CD4-positive, alpha-beta T cell treated with Interleukin-2 at 100 ng/mL for 4 hours (primary cell): ENCODE results near the gene ITGA11.

Experiments used
- DNase-seq: peaks from one replicate; pipeline ENCODE4 v3.0.0-alpha.2; 2020; ENCODE audit warnings: low spot score

The ITGA11 gene

DNA sequence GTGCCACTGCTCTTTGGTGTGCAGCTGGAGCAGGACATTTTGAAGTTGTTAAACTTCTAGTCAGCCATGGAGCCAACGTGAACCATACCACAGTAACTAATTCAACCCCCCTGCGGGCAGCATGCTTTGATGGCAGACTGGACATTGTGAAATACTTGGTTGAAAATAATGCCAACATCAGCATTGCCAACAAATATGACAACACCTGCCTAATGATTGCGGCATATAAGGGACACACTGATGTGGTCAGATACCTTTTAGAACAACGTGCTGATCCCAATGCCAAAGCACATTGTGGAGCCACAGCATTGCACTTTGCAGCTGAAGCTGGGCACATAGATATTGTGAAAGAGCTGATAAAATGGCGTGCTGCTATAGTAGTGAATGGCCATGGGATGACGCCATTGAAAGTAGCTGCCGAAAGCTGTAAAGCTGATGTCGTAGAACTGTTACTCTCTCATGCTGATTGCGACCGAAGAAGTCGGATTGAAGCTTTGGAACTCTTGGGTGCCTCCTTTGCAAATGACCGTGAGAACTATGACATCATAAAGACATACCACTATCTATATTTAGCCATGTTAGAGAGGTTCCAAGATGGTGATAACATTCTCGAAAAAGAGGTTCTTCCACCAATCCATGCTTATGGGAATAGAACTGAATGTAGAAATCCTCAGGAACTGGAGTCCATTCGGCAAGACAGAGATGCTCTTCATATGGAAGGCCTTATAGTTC lies 142.2 kb downstream of the ITGA11 start:
- no peak for DNase-seq

DNA sequence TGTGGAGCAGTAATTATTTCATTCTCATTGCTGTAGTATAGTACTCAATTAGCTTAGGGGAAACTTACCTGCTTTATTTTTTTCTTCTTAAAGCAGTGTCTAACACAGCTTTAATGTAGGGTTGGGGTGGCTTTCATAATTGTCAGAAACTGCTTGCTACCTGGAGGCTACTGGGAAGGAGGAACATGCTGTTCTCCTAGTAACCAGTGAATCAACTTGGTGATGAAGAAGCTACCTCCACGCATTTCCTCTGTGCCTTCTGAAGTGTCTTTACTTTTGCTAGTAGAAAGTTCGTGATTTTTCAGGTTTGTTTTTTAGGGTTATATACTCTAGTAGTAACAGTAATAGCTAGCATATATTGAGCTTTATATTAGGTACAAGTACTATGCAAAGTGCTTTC lies 142.9 kb downstream of the ITGA11 start:
- no peak for DNase-seq

DNA sequence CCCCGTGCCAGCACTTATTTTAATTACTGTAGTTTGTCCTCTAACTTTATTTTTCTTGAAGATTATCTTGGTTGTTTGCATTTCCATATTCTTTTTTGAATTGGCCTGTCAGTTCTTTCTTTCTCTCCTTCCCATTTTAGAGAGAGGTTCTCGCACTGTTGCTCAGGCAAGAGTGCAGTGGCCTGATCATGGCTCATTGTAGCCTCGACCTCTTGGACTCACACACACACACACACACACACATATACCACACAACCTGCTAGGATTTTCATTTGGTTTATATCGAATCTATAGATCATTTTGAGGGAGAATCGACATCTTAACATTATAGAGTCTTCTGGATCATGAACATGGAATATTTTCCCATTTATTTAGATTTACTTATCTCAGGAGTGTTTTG lies 145.7 kb downstream of the ITGA11 start:
- DNase-seq: no peak

DNA sequence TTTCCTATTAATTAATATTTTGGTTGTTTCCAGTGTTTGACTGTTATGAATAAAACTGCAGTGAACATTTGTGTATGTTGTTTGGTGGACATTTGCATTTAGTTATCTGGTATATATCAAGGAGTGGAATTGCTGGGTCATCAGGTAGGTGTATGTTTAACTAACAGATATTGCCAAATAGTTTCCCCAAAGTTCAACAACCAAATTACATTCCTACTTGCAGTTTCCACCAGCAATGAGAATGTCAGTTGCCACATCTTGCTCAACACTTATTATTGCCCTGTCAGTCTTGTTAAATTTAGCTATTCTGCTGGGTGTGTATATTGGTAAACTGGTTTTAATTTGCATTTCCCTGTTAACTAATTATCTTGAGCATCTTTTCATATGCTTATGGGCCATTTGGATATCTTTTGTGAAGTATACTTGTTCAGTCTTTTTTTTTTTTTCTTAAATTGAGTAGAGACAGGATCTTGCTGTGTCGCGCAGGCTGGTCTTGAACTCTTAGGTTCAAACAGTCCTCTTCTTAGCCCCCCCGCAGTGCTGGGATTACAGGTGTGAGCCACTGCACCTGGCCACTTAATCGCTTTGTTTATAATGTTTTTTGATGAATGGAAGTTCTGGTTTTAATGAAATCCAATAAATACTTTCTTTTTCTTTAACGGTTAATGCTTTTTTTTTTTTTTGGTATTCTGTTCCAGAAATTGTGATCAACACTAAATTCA lies 146.5 kb downstream of the ITGA11 start:
- DNase-seq: no peak

DNA sequence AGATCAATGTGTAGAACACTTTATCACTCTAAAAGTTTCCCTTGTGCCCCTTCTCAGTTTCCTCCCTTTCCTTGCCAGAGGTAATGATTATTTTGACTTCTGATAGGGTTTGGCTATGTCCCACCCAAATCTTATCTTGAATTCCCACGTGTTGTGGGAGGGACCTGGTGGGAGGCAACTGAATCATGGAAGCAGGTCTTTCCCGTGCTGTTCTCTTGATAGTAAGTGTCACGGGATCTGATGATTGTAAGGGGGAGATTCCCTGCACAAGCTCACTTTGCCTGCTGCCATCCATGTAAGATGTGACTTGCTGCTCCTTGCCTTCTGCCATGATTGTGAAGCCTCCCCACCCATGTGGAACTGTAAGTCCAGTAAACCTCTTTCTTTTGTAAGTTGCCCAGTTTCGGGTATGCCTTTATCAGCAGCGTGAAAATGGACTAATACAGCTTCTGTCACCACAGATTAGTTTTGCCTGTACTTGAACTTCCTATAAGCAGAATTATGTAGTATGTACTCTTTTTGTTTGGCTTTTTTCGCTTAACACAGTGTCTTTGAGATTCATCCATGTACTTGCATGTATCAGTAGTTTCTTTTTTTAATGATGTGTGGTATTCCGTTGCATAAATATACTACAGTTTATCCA lies 147.2 kb downstream of the ITGA11 start:
- DNase-seq: no peak

DNA sequence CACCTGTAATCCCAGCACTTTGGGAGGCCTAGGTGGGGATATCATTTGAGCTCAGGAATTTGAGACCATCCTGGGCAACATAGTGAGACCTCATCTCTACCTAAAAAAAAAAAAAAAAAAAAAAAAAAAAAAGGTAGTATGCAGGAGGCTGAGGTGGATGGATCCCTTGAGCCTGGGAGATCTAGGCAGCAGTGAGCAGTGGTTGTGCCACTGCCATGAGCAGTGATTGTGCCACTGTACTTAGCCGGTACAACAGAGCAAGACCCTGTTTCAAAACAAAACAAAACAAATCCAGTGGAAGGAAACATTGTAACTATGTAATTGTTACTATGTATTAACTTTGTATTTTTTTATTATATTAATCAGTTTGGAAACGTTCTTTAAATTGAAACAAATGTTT lies 148.6 kb downstream of the ITGA11 start:
- DNase-seq: no peak

DNA sequence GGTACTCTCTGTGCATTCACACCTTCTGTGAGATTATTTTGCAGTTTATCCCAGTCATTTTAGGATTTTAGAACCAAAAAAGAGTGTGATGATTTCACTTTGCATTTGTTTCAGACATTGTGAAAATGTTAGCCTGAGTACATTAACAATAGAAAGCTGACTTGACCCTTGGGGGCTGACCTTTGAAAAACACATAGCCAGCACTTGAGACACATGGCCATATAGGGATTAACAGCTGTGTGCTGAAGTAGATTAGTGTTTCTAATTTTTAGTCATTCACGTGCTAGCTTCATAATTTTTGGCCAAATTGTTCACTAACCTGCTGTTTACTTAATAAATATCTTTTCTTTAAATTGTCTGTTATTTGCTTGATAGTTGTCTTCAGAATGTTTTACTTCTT lies 151.0 kb downstream of the ITGA11 start:
- DNase-seq: no peak

DNA sequence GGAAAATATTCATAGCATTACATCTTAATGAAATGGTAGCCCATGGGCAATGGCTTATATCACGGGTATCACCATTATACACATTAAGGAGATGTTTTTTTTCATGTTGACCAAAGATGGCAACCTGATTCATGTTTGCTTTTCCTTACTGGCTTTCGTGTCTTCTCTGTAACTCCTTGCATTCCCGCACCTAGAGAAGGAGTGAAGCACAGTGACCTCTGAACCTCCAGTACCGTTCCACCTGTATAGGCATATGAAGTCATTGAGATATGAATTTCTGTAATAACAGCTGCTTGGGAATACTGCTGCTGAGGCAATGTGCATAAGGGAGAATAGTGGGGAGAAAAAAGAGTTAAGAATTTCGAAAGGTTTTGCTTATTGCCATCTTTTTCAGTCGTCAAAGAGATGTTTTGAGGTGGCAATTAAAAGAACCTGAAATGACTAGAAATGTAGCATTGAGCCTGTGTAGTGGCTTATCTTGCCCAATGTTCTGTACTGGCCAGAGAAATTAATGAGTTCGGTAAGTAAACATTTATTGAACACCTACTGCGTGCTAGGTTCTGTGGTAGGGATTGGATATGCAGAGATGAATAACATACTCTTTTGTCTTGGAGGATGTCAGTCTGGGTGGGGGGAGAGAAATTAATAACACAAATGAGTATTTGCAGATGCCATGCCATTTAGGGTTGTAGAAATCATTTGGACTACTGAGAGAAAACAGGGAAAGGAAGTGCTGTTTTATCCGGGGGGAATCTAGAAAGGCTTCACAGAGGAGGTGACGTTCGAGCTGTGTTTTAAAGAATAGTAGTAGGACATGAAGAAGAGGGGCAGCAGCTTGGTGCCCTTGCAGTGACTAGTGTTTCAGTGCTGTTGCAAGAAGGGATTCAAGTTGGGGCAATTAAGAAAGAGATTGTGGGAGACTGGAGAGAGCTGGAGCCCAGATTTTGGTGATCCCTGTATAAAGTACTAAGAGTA lies 151.9 kb downstream of the ITGA11 start:
- no peak for DNase-seq

DNA sequence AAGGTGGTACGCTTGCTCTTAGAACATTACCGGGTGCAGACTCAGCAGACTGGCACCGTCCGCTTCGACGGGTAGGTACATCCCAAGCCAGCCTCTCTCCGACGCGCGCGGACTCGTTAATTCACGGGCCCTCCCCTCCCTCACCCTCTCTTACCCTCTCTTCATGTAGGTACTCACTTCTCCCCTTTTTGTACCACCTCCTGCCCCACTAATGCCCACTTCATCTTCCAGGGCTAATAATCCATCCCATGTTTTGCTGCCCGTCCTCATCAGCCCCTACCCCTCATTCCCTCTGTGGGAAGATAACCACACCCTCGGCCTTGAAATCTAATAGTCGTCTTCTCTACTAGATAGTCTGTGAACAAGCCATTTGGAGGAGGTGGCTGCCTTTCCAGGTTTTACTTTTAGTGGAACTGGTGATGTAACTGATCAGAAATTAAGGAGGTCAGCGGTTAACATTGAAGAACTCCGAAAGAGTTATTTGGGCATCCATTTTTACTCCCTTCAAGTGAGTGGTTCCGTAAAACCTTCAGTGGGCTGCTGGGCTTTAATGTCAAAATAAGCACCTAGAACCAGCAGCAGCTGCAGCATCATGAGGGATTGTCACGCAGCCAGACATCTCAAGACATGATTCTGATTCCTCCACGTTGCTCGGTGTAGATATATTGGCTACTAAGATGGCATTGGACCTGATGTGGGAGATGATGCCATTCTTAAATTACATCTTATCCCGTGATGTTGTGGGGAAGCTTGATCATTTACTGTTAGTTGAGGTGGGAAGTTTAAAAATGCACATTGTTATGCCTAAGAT lies 153.2 kb downstream of the ITGA11 start:
- no peak for DNase-seq

DNA sequence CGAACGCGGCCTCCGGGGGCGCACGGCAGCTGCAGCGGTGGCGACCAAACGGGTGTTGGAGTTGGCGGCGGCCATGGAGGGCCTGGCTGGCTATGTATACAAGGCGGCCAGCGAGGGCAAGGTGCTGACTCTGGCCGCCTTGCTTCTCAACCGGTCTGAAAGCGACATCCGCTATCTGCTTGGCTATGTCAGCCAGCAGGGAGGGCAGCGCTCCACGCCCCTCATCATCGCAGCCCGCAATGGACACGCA lies 153.7 kb downstream of the ITGA11 start:
- DNase-seq: no peak

DNA sequence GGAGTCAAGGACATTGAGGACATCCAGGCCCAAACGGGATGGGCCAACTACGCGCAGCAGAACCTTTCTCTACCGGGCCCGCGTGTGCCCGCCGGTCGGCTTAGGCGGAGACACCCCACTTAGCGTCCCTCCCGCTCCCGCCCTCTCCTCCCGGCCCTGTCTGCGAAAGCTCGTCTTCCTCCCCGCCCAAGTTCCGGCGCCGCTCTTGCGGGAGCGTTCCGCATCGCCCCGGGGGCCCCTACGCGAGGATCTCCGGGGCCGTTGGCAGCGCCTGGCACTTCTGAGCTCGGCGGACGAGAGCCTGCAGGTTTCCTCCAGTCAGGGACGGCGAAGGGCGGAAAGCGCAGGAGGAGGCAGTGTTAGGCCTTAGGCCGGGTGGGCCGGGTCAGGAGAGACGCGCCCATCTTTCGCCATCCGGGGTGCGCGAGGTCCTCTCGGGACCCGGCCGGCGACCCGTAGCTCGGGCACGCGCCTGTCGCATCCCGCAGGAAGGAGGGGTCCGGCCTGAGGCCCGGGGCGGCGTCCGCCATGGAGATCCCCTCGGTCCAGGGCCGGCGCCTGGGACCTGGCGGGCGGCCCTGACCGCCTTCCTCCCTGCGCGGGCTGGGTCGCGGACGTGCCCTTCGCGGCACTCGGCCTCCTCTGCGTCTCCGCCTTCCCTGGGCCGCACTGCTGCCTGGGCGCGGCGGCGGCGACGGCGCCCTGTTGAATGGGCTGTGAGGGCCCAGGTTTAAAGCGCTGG lies 154.2 kb downstream of the ITGA11 start, which contains the start of gene FEM1B:
TSS of gene FEM1B (plus strand) at position 143 of the 742 bp plus-strand sequence. CDS start 673 bp downstream, outside the sequence.
- DNase-seq: peak; percentile 90

DNA sequence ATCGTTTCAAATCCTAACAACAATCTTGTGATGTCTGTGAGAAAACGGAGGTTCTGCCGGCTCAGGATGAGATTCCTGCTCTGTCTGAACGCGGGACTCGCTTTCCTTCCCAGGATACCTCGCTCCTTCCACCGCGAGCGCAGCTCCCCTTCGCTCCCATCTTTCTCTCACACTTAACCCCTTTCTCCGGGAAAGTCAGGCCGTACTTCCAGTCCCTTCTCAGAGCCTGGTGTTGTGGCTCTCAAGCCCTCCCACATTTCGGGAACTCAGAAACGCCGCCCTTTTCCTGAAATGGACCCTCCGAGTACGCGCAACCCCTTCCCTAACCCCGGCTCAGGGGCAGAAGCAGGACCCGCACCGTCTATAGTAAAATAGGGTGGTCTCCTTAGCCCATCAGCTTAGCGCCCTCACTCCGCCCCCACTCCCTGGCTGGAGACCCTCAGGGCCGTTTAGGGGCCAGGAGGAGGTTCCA lies 154.8 kb downstream of the ITGA11 start:
- DNase-seq: no peak

DNA sequence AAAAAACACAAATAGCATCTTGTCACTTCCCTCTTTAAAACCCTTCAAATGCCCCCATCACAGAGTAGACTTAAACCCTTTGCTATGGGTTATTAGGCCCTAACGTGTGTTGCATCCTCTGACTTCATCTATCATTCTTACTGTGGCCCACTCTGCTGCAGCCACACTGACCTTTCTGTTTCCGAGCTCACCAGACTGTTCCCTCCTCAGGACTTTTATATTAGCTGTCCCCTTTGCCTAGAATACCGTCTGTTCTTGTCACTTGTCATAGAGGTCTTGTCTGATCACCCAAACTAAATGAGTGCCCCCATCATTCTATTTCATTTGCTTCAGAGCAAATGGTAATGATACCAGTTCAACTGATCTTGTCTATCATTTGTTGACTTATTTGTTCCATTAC lies 155.3 kb downstream of the ITGA11 start:
- no peak for DNase-seq

DNA sequence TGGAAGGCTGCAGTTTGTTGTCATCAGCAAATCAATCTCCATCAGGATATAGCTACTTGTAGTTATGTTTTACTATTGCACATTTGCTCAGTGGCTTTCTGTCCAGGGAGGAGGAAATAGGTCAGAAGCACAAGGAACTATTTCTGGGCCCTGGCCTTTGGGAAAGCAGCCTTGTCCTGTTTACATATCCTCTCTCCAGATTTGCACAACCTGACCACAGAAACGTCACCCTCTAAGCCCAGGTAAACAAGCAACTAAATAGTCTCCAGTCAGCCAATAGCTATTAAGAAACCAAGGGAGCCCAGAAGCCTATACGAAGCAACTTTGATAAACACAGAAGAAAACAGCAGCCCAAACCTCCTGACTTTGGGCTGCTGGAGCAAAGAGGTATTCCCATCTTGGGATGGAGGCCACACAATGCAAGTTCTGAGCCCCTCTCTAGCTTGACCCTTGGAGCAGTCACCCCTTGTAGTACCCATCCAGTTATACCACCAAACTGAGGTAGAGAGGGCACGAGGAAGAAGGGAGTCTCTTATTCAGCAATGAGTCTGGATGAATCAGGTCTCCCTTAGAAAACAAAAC lies 156.7 kb downstream of the ITGA11 start:
- no peak for DNase-seq

DNA sequence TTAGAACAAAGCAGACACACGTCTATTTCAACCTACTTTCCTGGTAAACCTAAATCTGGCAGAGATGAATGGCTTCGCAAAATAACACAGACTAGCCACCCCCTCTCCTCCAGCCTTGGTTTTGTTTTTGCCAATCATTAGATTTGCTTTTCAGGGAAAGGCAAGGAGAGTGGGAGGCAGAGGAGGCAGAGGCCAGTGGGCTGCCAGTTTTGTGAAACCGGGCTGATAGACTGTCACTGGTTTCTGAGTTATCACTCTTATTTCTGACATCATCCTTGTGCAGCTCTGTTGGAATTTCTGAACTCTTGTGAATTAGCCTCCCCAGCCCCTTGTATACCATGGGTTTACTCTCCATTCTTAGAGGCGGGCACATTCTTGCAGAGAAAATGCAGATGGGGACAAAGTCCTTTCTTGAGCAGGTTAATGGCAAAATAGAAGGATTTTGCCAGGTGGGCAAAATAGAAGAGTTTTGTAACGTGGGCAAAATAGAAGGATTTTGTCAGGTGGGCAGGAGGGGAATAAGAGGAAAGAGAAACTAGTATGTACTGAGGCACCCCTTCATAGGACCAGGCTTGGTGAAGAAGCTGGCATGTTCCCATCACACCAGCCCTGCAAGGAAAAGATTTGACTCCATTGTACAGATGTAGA lies 157.6 kb downstream of the ITGA11 start:
- DNase-seq: no peak

DNA sequence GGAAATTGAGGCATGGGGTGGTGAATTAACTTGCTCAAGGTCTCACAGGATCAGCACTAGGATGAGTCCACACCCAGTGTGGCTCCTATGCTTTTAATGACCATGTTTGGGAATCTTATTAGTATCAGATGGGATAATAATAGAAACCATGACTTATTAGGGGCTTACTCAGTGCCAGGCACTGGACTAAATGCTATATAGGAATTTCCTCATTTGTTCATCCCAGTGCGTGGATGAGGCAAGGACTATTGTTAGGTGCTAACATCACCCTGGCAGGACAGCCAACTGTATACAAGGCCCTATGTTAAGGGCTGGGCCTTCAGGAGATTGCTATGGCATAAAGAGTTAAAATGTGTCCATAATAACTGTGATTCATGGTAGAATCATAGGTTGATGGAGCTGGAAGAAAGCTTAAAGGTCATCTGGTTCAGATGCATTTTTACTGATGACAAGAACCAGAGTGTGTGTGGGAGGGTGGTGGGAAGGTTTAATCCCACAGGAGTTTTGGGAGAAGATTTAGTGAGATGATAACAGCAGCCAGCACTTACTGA lies 159.2 kb downstream of the ITGA11 start:
- no peak for DNase-seq

DNA sequence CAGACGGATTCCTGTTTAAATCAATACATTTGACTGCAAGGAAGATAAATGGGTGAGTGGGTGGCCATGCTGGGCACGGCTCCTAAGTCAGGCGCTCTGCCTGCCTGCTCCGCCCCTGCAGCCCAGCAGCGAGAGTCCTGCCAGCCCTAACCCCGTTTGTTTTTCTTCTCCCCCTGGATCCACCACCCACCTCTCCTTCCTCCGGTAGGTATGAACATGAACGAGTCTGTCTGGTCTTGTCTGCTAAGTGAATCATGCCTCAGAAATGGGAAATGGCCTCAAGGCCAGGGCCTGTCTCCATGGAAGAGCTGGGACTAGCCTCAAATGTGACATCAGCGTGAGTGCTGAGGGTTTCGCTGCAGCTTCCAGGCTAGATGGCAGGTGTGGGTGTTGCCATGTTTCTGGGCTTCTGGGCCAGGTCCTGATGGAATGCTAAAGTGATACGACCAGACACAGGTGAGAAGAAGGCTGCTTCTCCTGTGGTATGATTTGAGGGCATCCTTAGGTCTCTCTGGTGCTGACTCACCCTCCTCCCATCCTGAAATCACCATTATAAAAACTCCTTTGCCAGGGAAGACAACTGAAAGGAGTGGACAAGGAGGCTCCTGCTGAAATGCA lies 160.0 kb downstream of the ITGA11 start:
- DNase-seq: no peak

DNA sequence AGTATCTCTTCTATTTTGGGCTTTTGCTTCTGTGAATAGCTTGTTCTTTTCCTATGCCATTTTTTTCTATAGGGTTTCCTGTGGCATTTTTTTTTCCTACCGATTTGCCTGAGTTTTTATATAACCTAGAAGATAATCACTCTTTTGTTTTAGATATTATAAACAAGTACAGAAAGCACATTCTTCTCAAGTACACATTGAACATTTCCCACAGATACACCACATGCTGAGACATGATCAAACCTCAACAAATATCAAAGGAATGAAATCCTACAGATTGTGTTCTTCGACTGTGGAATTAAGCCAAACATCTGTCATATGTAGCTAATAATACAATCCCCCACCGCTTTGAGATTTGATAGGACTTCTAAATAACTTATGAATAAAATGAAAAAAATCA lies 163.6 kb downstream of the ITGA11 start:
- no peak for DNase-seq

DNA sequence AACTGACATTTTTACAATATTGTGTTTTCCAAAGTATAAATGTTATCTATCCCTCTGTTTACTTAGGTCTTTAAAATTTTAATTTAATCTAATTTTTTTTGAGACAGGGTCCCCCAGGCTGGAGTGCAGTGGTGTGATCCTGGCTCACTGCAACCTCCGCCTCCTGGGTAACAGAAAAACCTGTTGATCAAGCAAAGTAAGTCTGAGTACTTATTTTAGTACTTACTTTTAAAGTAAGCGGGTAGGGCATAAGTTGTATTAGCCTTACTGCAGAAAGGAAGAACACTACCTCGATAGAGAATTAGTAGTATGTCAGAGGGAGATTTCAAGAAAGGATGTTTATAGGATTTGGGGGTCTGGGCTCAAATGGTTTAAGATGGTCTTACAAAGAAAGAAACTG lies 166.3 kb downstream of the ITGA11 start:
- no peak for DNase-seq
